SK-N-SH treated with all-trans-retinoic acid at 6 μM for 48 hours (cell line): ENCODE measurements around the gene ONECUT3.
A peak's percentile ranks its signal among the peaks of the same experiment; 100 is the strongest.
"Not testable (repeated sequence)": the region's sequence is repeated elsewhere in the genome, so short reads cannot be mapped to it uniquely, and the experiment has no call there.

ENCODE experiments used
- ATAC-seq: fragments of 200-7000 bp; cut with Tn5 transposase; 3 replicates; pipeline ENCODE4 v1.9.1; 2020; ENCODE audit warnings: mild to moderate bottlenecking, moderate library complexity
- ARNTL ChIP-seq: fragments of 450-650 bp; formaldehyde crosslinking; IDR thresholded peaks from 2 replicates; pipeline ENCODE4 v1.5.0; 2020; ENCODE audit warnings: low read depth, mild to moderate bottlenecking, moderate library complexity, borderline replicate concordance
- BACH2 ChIP-seq: fragments of 250-450 bp; sonication (Bioruptor Pico); IDR thresholded peaks from 2 replicates; pipeline ENCODE4 v1.9.0; 2021; ENCODE audit warnings: mild to moderate bottlenecking, borderline replicate concordance
- CREB5 ChIP-seq: fragments of 250-450 bp; sonication (Bioruptor Pico); IDR thresholded peaks from 2 replicates; pipeline ENCODE4 v1.5.1; 2020; ENCODE audit warnings: low read depth, mild to moderate bottlenecking, moderate library complexity
- CSDC2 ChIP-seq: fragments of 250-450 bp; sonication (Bioruptor Pico); IDR thresholded peaks from 2 replicates; pipeline ENCODE4 v1.5.0; 2020; ENCODE audit warnings: mild to moderate bottlenecking, moderate library complexity
- CSRNP3 ChIP-seq: fragments of 250-450 bp; sonication (Bioruptor Pico); IDR thresholded peaks from 2 replicates; pipeline ENCODE4 v1.5.1; 2021; ENCODE audit warnings: mild to moderate bottlenecking, moderate library complexity
- ESRRG ChIP-seq: fragments of 250-450 bp; sonication (Bioruptor Pico); IDR thresholded peaks from 2 replicates; pipeline ENCODE4 v1.6.1; 2021; ENCODE audit warnings: mild to moderate bottlenecking
- GLIS3 ChIP-seq: fragments of 250-450 bp; sonication (Bioruptor Pico); IDR thresholded peaks from 2 replicates; pipeline ENCODE4 v1.5.0; 2020; ENCODE audit warnings: mild to moderate bottlenecking, moderate library complexity
- ISL1 ChIP-seq: fragments of 250-450 bp; sonication (Bioruptor Pico); IDR thresholded peaks from 2 replicates; pipeline ENCODE4 v2.1.2; 2022; ENCODE audit warnings: mild to moderate bottlenecking, moderate library complexity
- OSR1 ChIP-seq: fragments of 250-450 bp; sonication (Bioruptor Pico); IDR thresholded peaks from 2 replicates; pipeline ENCODE4 v1.8.0; 2022; ENCODE audit warnings: moderate library complexity, mild to moderate bottlenecking, inconsistent platforms
- PATZ1 ChIP-seq: fragments of 250-450 bp; sonication (Bioruptor Pico); IDR thresholded peaks from 2 replicates; pipeline ENCODE4 v1.8.0; 2020; ENCODE audit warnings: mild to moderate bottlenecking, moderate library complexity, borderline replicate concordance
- POU6F1 ChIP-seq: fragments of 250-450 bp; sonication (Bioruptor Pico); IDR thresholded peaks from 2 replicates; pipeline ENCODE4 v1.8.0; 2021; ENCODE audit warnings: low read depth, mild to moderate bottlenecking, moderate library complexity, borderline replicate concordance
- PPARA ChIP-seq: fragments of 250-450 bp; sonication (Bioruptor Pico); IDR thresholded peaks from 2 replicates; pipeline ENCODE4 v1.5.0; 2020; ENCODE audit warnings: mild to moderate bottlenecking, borderline replicate concordance
- RARB ChIP-seq: fragments of 250-450 bp; sonication (Bioruptor Pico); IDR thresholded peaks from 2 replicates; pipeline ENCODE4 v1.8.0; 2021; ENCODE audit warnings: mild to moderate bottlenecking, moderate library complexity
- SNAI2 ChIP-seq: fragments of 250-450 bp; sonication (Bioruptor Pico); IDR thresholded peaks from 2 replicates; pipeline ENCODE4 v1.5.0; 2020; ENCODE audit warnings: mild to moderate bottlenecking, moderate library complexity
- TCF4 ChIP-seq: fragments of 250-450 bp; sonication (Bioruptor Pico); IDR thresholded peaks from 2 replicates; pipeline ENCODE4 v1.8.0; 2021; ENCODE audit warnings: mild to moderate bottlenecking, moderate library complexity, borderline replicate concordance
- TSHZ2 ChIP-seq: fragments of 250-450 bp; sonication (Bioruptor Pico); IDR thresholded peaks from 2 replicates; pipeline ENCODE4 v1.5.0; 2020; ENCODE audit warnings: mild to moderate bottlenecking, moderate library complexity
- ZC3H10 ChIP-seq: fragments of 250-450 bp; sonication (Bioruptor Pico); IDR thresholded peaks from 2 replicates; pipeline ENCODE4 v1.5.1; 2021; ENCODE audit warnings: mild to moderate bottlenecking, moderate library complexity
- ZFP3 ChIP-seq: fragments of 250-450 bp; sonication (Bioruptor Pico); IDR thresholded peaks from 2 replicates; pipeline ENCODE4 v1.5.0; 2020; ENCODE audit warnings: mild to moderate bottlenecking, moderate library complexity
- ZFP30 ChIP-seq: fragments of 450-650 bp; formaldehyde crosslinking; IDR thresholded peaks from 2 replicates; pipeline ENCODE4 v1.5.0; 2022; ENCODE audit warnings: mild to moderate bottlenecking, moderate library complexity
- ZNF70 ChIP-seq: fragments of 450-650 bp; formaldehyde crosslinking; IDR thresholded peaks from 2 replicates; pipeline ENCODE4 v1.5.0; 2020; ENCODE audit warnings: mild to moderate bottlenecking, moderate library complexity
- ZNF8 ChIP-seq: fragments of 450-650 bp; formaldehyde crosslinking; IDR thresholded peaks from 2 replicates; pipeline ENCODE4 v1.5.0; 2020; ENCODE audit warnings: mild to moderate bottlenecking, moderate library complexity

ONECUT3 gene

GRCh38 chr19:1796395-1797142 lies 43.3 kb downstream of the ONECUT3 start:
- TF ChIP-seq ESRRG (no peak), OSR1 (CRISPR knock-in tag) (no peak), ZC3H10 (CRISPR knock-in tag) (no peak), TCF4 (no peak), ZFP3 (CRISPR knock-in tag) (no peak), CSRNP3 (CRISPR knock-in tag) (no peak), ISL1 (CRISPR knock-in tag) (no peak), ARNTL (CRISPR knock-in tag) (no peak), ZFP30 (CRISPR knock-in tag) (no peak), CREB5 (CRISPR knock-in tag) (no peak), GLIS3 (CRISPR knock-in tag) (no peak), TSHZ2 (CRISPR knock-in tag) (no peak), PATZ1 (no peak), POU6F1 (CRISPR knock-in tag) (no peak), PPARA (CRISPR knock-in tag) (no peak), ZNF70 (CRISPR knock-in tag) (no peak), ZNF8 (CRISPR knock-in tag) (no peak), CSDC2 (CRISPR knock-in tag) (no peak), SNAI2 (CRISPR knock-in tag) (no peak)
- ATAC-seq, result peak; percentile 36

- not testable (repeated sequence) for ATAC-seq
Measured at GRCh38 chr19:1797313-1797712, 44.0 kb downstream of the ONECUT3 start.

- no peak for ATAC-seq
- TF ChIP-seq TCF4 (no peak), BACH2 (CRISPR knock-in tag) (no peak), CSDC2 (CRISPR knock-in tag) (no peak), CREB5 (CRISPR knock-in tag) (no peak), OSR1 (CRISPR knock-in tag) (no peak), PPARA (CRISPR knock-in tag) (no peak), POU6F1 (CRISPR knock-in tag) (no peak), GLIS3 (CRISPR knock-in tag) (no peak), ZNF8 (CRISPR knock-in tag) (no peak), ARNTL (CRISPR knock-in tag) (no peak), RARB (CRISPR knock-in tag) (no peak), SNAI2 (CRISPR knock-in tag) (no peak), ZNF70 (CRISPR knock-in tag) (no peak)
Measured at GRCh38 chr19:1799695-1800342, 46.5 kb downstream of the ONECUT3 start.
